ENCODE measurements around the gene NXN.

Gene NXN

GRCh38 chr17:1013729-1014090, 34.1 kb upstream of the NXN start:
- H3K9ac ChIP-seq (ENCODE audit: low read depth in 1 of 2, low read length in 2 of 2), result no peak overlapping the region
- no peak overlapping the region for H3K27ac ChIP-seq (ENCODE audit: low read depth, low read length)
- no peaks in the 10 kb centered on the region for H3K9me3 ChIP-seq (ENCODE audit: control insufficient read depth in 1 of 2, low read length in 2 of 2)
- H3K4me3 ChIP-seq (ENCODE audit: low read depth in 1 of 2, low read length in 2 of 2), result no peak overlapping the region
- no peaks in the 10 kb centered on the region for H3K4me1 ChIP-seq (ENCODE audit: control insufficient read depth in 1 of 2, insufficient read depth in 2 of 2, low read length in 2 of 2)
- peaks cover 17 to 53% of the 10 kb centered on the region in 2 donors for H3K36me3 ChIP-seq (ENCODE audit: control insufficient read depth in 1 of 2, insufficient read depth in 2 of 2, low read length in 2 of 2)
- H3K27me3 ChIP-seq (ENCODE audit: control insufficient read depth in 1 of 2, insufficient read depth in 2 of 2, low read length in 2 of 2), result no peaks in the 10 kb centered on the region

GRCh38 chr17:1012823-1013728, 33.5 kb upstream of the NXN start:
- no peaks in the 10 kb centered on the region for H3K9me3 ChIP-seq (ENCODE audit: control insufficient read depth in 1 of 2, low read length in 2 of 2)
- H3K27ac ChIP-seq (ENCODE audit: low read depth, low read length), result no peak overlapping the region
- H3K4me1 ChIP-seq (ENCODE audit: control insufficient read depth in 1 of 2, insufficient read depth in 2 of 2, low read length in 2 of 2), result no peaks in the 10 kb centered on the region
- no peak overlapping the region for H3K4me3 ChIP-seq (ENCODE audit: low read depth in 1 of 2, low read length in 2 of 2)
- no peaks in the 10 kb centered on the region for H3K27me3 ChIP-seq (ENCODE audit: control insufficient read depth in 1 of 2, insufficient read depth in 2 of 2, low read length in 2 of 2)
- peaks cover 20 to 55% of the 10 kb centered on the region in 2 donors for H3K36me3 ChIP-seq (ENCODE audit: control insufficient read depth in 1 of 2, insufficient read depth in 2 of 2, low read length in 2 of 2)
- H3K9ac ChIP-seq (ENCODE audit: low read depth in 1 of 2, low read length in 2 of 2), result no peak overlapping the region

GRCh38 chr17:1011760-1012735, 32.5 kb upstream of the NXN start:
- H3K4me3 ChIP-seq (ENCODE audit: low read depth in 1 of 2, low read length in 2 of 2), result no peak overlapping the region
- no peaks in the 10 kb centered on the region for H3K9me3 ChIP-seq (ENCODE audit: control insufficient read depth in 1 of 2, low read length in 2 of 2)
- no peak overlapping the region for H3K9ac ChIP-seq (ENCODE audit: low read depth in 1 of 2, low read length in 2 of 2)
- H3K27me3 ChIP-seq (ENCODE audit: control insufficient read depth in 1 of 2, insufficient read depth in 2 of 2, low read length in 2 of 2), result no peaks in the 10 kb centered on the region
- H3K36me3 ChIP-seq (ENCODE audit: control insufficient read depth in 1 of 2, insufficient read depth in 2 of 2, low read length in 2 of 2), result peaks cover 29 to 63% of the 10 kb centered on the region in 2 donors
- H3K4me1 ChIP-seq (ENCODE audit: control insufficient read depth in 1 of 2, insufficient read depth in 2 of 2, low read length in 2 of 2), result no peaks in the 10 kb centered on the region
- H3K27ac ChIP-seq (ENCODE audit: low read depth, low read length), result no peak overlapping the region

- no peaks in the 10 kb centered on the region for H3K27me3 ChIP-seq (ENCODE audit: control insufficient read depth in 1 of 2, insufficient read depth in 2 of 2, low read length in 2 of 2)
- no peak overlapping the region for H3K27ac ChIP-seq (ENCODE audit: low read depth, low read length)
- no peak overlapping the region for H3K9ac ChIP-seq (ENCODE audit: low read depth in 1 of 2, low read length in 2 of 2)
- no peaks in the 10 kb centered on the region for H3K9me3 ChIP-seq (ENCODE audit: control insufficient read depth in 1 of 2, low read length in 2 of 2)
- no peak overlapping the region for H3K4me3 ChIP-seq (ENCODE audit: low read depth in 1 of 2, low read length in 2 of 2)
- no peaks in the 10 kb centered on the region for H3K4me1 ChIP-seq (ENCODE audit: control insufficient read depth in 1 of 2, insufficient read depth in 2 of 2, low read length in 2 of 2)
- H3K36me3 ChIP-seq (ENCODE audit: control insufficient read depth in 1 of 2, insufficient read depth in 2 of 2, low read length in 2 of 2), result peaks cover 35 to 65% of the 10 kb centered on the region in 2 donors
These were observed 31.6 kb upstream of the NXN start for GRCh38 chr17:1011138-1011537.

GRCh38 chr17:1010586-1010985, 31.0 kb upstream of the NXN start:
- peaks cover 36 to 71% of the 10 kb centered on the region in 2 donors for H3K36me3 ChIP-seq (ENCODE audit: control insufficient read depth in 1 of 2, insufficient read depth in 2 of 2, low read length in 2 of 2)
- no peak overlapping the region for H3K9ac ChIP-seq (ENCODE audit: low read depth in 1 of 2, low read length in 2 of 2)
- H3K27me3 ChIP-seq (ENCODE audit: control insufficient read depth in 1 of 2, insufficient read depth in 2 of 2, low read length in 2 of 2), result no peaks in the 10 kb centered on the region
- H3K4me1 ChIP-seq (ENCODE audit: control insufficient read depth in 1 of 2, insufficient read depth in 2 of 2, low read length in 2 of 2), result no peaks in the 10 kb centered on the region
- no peak overlapping the region for H3K27ac ChIP-seq (ENCODE audit: low read depth, low read length)
- H3K9me3 ChIP-seq (ENCODE audit: control insufficient read depth in 1 of 2, low read length in 2 of 2), result no peaks in the 10 kb centered on the region
- no peak overlapping the region for H3K4me3 ChIP-seq (ENCODE audit: low read depth in 1 of 2, low read length in 2 of 2)

GRCh38 chr17:1010086-1010450, 30.5 kb upstream of the NXN start:
- Histone ChIP-seq H3K4me3 (ENCODE audit: low read depth in 1 of 2, low read length in 2 of 2) (no peak overlapping the region), H3K27me3 (ENCODE audit: control insufficient read depth in 1 of 2, insufficient read depth in 2 of 2, low read length in 2 of 2) (no peaks in the 10 kb centered on the region), H3K9ac (ENCODE audit: low read depth in 1 of 2, low read length in 2 of 2) (no peak overlapping the region), H3K36me3 (ENCODE audit: control insufficient read depth in 1 of 2, insufficient read depth in 2 of 2, low read length in 2 of 2) (peaks cover 38 to 76% of the 10 kb centered on the region in 2 donors), H3K27ac (ENCODE audit: low read depth, low read length) (no peak overlapping the region), H3K9me3 (ENCODE audit: control insufficient read depth in 1 of 2, low read length in 2 of 2) (no peaks in the 10 kb centered on the region), H3K4me1 (ENCODE audit: control insufficient read depth in 1 of 2, insufficient read depth in 2 of 2, low read length in 2 of 2) (no peaks in the 10 kb centered on the region)

GRCh38 chr17:1009229-1010085, 29.9 kb upstream of the NXN start:
- H3K36me3 ChIP-seq (ENCODE audit: control insufficient read depth in 1 of 2, insufficient read depth in 2 of 2, low read length in 2 of 2), result peaks cover 41 to 82% of the 10 kb centered on the region in 2 donors
- no peaks in the 10 kb centered on the region for H3K4me1 ChIP-seq (ENCODE audit: control insufficient read depth in 1 of 2, insufficient read depth in 2 of 2, low read length in 2 of 2)
- H3K9me3 ChIP-seq (ENCODE audit: control insufficient read depth in 1 of 2, low read length in 2 of 2), result no peaks in the 10 kb centered on the region
- H3K4me3 ChIP-seq (ENCODE audit: low read depth in 1 of 2, low read length in 2 of 2), result no peak overlapping the region
- no peak overlapping the region for H3K27ac ChIP-seq (ENCODE audit: low read depth, low read length)
- H3K9ac ChIP-seq (ENCODE audit: low read depth in 1 of 2, low read length in 2 of 2), result no peak overlapping the region
- H3K27me3 ChIP-seq (ENCODE audit: control insufficient read depth in 1 of 2, insufficient read depth in 2 of 2, low read length in 2 of 2), result no peaks in the 10 kb centered on the region

GRCh38 chr17:1008008-1008761, 28.6 kb upstream of the NXN start:
- H3K9ac ChIP-seq (ENCODE audit: low read depth in 1 of 2, low read length in 2 of 2), result no peak overlapping the region

GRCh38 chr17:1007310-1008007, 27.9 kb upstream of the NXN start:
- peaks cover 2 to 15% of the 10 kb centered on the region in 2 donors for H3K4me1 ChIP-seq (ENCODE audit: control insufficient read depth in 1 of 2, insufficient read depth in 2 of 2, low read length in 2 of 2)
- H3K9me3 ChIP-seq (ENCODE audit: control insufficient read depth in 1 of 2, low read length in 2 of 2), result no peaks in the 10 kb centered on the region
- H3K36me3 ChIP-seq (ENCODE audit: control insufficient read depth in 1 of 2, insufficient read depth in 2 of 2, low read length in 2 of 2), result peaks cover 51 to 91% of the 10 kb centered on the region in 2 donors
- H3K27me3 ChIP-seq (ENCODE audit: control insufficient read depth in 1 of 2, insufficient read depth in 2 of 2, low read length in 2 of 2), result no peaks in the 10 kb centered on the region
- H3K27ac ChIP-seq (ENCODE audit: low read depth, low read length), result no peak overlapping the region
- H3K4me3 ChIP-seq (ENCODE audit: low read depth in 1 of 2, low read length in 2 of 2), result no peak overlapping the region
- no peak overlapping the region for H3K9ac ChIP-seq (ENCODE audit: low read depth in 1 of 2, low read length in 2 of 2)

More at GRCh38 chr17:1008008-1008761, 28.6 kb upstream of the NXN start:
- Histone ChIP-seq H3K27me3 (ENCODE audit: control insufficient read depth in 1 of 2, insufficient read depth in 2 of 2, low read length in 2 of 2) (no peaks in the 10 kb centered on the region), H3K36me3 (ENCODE audit: control insufficient read depth in 1 of 2, insufficient read depth in 2 of 2, low read length in 2 of 2) (peaks cover 48 to 91% of the 10 kb centered on the region in 2 donors), H3K4me1 (ENCODE audit: control insufficient read depth in 1 of 2, insufficient read depth in 2 of 2, low read length in 2 of 2) (peaks cover 0 to 9% of the 10 kb centered on the region in 2 donors), H3K27ac (ENCODE audit: low read depth, low read length) (no peak overlapping the region), H3K9me3 (ENCODE audit: control insufficient read depth in 1 of 2, low read length in 2 of 2) (no peaks in the 10 kb centered on the region), H3K4me3 (ENCODE audit: low read depth in 1 of 2, low read length in 2 of 2) (no peak overlapping the region)
